Measurements from ENCODE around the gene FAM20C.

Gene FAM20C

DNA sequence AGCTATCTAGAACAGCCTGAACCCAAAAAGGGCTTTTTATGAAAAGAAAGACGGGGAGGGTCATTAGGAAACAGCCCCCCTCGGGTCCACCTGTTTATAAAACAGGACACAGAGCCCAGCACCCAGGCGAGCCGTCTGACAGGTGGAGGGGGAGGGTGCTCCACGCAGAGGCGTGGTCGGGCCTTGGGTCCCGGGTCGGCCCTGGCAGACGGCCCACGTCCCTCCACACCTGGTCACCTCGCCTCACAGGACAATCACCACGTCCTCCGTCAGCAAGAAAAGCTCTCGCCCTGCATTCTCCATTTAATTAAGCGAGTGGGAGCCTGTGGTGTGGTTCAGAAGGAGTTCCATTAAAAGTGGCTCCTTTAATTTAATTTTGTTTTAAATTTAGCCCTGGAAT, 55.3 kb downstream of the FAM20C start:
- no peak for DNase-seq

DNA sequence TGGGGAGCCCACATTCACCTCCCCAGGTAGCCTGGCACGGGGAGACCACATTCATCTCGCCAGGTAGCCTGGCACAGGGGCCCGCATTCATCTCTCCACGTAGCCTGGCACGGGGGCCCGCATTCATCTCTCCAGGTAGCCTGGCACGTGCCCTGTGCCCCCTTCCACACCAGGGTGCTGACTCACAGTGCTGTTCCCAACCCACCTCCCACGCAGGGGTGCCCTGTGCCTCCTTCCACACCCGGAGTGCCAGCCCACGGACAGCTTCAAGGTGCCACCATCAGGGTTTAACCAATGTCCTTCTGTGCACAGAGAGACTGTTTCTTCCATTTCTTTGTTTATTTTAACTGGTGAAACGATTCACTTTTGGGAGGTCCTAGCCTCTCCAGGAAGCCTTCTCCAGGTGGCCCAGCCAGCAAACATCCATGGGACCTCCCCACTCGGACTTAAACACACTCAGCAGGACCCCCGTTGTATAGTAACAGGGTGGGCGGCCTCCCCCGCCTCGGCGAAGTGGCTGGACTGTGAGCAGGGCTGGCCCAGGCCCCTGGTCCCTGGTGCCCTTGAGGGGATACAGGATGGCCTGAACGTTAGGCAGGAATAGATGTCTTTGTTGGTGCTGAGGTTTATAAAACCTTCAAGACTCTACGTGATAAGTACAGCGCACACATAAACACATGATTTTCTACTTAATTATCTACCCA, 56.5 kb downstream of the FAM20C start:
- no peak for DNase-seq

DNA sequence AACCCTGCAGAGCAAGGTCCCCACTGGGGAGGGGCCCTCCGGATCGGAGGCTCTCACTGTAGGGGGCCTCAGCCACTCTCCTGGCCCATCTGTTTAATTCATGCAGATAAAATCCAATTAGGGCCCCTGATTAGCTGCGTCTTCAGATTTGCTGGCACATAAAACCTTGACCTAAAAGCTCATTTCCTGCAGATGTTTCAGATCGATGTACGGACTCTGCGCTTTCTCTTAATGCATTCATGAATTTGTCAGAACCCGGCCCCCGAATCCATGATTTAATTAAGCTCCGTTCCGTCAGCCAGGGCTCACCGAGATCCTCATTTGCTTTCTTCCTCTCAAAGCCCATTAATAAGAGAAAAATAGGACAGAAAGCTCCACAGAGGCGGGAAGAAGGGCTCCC, 57.6 kb downstream of the FAM20C start:
- DNase-seq: no peak

DNA sequence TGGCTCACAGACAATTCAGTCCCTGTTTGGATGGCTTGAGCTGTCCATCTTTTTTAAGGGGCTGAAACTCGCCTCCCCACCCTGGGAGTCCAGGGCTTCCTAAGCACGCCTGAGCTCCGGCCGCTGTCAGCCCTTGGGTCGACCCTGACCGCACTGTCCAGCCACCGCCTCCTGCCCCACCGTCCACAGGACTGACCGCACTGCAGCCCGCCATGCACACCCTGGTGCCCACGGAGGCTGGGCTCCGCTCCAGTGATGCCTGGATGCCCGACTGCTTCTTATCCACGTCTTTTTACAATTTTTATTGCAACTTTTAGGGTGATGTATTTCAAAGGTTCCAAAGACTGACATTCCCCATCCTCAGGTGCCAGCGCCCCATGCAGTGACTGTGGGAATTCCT, 58.2 kb downstream of the FAM20C start:
- no peak for DNase-seq

DNA sequence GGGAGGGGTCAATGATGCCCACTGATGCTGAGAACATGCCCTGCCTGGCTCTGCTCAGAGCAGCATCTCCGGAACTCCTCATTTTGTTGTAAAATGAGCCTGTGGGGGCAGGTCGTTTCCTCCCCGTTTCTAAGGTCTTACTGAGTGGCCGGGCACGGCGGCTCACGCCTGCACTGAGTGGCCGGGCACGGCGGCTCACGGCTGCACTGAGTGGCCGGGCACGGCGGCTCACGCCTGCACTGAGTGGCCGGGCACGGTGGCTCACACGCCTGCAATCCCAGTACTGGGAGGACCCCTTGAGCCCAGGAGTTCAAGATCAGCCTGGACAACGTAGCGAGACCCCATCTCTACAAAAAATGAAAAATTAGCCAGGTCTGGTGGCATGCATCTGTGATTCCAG, 58.6 kb downstream of the FAM20C start:
- DNase-seq: no peak

DNA sequence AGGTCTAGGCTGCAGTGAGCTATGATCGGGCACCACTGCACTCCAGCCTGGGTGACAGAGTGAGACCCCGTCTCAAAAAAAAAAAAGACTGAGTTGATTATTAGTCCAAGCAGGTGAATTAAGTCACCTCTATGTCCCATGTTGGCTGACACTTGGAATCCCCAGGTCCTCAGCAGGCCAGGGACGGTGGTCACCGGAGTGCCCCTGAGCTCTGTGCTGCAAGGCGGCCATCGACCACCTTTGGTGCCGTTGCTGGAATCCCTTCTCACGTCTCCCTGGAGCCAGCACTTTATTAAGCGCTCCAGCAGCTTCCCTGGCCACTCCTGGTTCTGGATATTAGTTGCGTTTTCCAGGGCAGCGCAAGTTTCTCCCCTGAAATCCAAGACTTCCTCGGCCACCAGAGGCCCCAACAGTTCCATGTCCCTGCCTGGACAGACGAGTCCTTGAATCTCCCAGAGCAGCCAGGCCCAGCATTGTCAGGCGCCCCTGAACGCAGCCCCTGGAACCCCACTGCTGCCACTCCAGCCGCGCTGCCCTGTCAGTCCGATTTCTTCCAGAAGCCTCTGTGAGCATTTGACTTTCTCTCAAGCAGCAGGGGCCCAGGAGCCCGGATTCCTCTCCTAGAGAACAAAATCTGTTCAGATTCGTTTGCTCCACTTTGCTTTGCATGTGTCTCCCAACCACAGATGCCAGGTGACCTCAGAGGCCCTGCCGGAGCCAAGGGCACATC, 59.2 kb downstream of the FAM20C start:
- DNase-seq: no peak

DNA sequence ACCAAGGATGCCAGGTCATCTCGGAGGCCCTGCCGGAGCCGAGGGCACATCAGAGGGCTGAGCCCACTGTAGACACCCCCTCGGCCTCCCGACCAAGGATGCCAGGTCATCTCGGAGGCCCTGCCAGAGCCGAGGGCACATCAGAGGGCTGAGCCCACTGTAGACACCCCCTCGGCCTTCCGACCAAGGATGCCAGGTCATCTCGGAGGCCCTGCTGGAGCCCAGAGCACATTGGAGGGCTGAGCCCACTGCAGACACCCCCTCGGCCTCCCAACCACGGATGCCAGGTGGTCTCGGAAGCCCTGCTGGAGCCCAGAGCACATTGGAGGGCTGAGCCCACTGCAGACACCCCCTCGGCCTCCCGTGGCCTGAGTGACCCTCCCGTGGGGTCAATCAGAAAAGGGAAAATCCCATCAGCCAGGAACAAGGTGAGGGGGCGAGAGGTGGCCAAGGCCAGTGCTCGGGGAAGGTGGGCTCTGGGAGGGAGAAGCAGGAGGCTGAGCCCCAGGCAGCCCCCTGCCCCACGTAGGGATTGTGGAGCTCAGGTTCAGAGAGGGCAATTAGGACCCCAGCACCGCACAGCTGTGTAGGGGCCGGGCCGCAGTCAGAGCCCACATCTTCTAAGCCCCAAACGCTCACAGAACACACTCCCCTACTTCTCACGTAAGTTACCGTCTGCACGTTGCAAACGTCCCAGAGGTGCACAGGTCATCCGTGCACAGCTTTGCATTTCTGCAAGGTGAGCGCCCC, 60.0 kb downstream of the FAM20C start:
- no peak for DNase-seq

DNA sequence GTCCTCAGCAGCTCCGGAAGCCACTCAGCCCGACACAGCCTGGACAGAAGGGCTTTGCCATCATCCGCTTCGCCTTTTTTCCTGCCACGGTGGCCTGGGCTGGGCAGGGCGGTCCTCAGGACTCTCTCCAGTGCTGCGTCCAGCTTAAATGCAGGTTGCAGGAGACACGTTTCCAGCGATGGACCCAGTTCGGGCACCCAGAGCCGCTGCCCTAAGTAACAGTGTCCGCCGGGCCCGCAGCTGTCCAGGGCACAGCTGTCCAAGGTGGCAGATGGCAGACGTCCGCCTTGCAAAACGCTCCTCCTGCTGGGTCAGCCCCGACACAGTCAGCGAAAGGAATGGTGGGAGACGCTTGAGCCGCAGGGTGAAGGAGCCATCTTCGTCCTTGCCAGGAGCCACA, 60.6 kb downstream of the FAM20C start:
- DNase-seq: no peak

DNA sequence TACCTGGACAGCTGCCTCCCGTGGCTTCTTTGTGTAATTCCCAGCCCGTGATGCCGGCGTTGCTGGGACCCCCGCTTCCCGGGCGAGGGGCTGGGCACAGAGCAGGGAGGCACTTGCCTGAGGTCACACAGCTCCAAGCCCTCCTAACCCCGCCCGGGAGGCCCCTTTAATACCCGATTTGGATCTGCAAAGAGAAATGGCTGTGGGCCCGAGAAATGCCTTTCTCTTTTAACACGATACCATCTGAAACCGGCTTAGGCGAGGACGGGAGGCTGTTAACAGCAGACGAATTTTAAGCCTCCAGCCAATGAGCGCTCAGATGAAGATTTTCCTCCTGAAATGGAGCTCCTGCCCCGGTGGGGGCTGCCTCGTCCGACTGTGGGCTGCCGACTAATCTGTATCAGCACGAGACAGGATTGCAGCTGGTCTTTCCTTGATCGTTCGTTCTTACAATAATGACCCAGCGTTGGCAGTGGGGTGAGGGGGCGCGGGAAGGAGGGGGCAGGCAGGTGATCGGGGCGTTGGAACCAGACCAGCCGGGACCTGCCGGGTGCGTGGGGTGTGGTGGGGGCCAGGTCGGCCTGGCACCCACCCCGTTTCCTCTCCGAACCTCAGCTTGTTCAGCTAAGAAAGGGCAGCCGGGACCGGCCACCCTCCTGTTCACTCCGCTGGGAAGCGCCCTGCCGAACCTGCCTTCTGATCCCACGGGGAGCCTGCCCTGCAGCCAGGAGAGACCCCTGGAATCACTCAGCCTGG, 61.4 kb downstream of the FAM20C start:
- no peak for DNase-seq

DNA sequence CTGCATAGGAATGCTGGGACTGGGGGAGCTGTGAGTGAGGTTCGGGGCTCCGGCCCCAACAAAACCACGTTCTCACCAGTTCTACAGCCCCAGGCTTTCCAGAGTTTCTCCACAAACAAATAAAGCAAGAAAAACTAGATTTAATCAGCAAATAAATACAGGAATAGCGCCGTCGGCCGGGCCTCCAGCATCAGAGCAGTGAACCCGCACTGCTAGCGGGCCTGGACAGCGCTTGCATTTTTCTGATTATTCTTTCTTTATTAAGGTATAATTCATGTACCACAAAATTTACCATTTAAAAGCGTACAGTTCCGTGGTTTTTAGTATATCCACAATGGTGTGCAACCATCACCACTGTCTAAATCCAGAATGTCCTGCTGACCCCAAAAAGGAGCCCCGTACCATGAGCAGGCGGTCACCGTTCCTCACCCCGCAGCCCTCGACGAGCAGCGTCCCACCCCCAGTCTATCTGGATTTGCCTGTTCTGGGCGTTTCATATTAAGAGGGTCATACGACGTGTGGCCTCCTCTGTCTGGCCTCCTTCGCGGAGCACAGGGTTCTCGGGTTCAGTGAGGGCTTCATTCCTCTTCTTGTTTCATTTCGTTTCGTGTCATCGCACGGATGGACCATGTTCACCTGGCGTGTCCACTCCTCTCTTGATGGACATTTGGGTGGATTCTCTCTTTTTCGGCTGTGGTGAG, 62.1 kb downstream of the FAM20C start:
- no peak for DNase-seq

DNA sequence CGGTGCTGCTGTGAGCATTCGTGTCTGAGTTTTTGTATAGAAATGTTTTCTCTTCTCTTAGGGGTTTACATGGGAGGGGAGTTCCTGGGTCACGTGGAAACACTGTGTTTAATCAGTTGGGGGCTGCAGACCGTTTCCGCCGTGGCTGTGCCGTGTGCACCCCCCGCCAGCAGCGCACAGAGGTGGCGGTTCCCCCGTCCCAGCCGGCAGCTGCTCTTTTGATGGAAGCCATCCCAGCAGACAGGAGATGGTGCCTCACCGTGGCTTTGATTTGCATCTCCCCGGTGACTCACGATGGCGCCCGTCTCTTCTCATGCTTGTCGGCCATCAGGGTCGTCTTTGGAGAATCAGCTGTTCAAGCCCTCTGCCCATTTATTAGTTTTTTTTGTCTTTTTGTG, 62.7 kb downstream of the FAM20C start:
- DNase-seq: no peak

DNA sequence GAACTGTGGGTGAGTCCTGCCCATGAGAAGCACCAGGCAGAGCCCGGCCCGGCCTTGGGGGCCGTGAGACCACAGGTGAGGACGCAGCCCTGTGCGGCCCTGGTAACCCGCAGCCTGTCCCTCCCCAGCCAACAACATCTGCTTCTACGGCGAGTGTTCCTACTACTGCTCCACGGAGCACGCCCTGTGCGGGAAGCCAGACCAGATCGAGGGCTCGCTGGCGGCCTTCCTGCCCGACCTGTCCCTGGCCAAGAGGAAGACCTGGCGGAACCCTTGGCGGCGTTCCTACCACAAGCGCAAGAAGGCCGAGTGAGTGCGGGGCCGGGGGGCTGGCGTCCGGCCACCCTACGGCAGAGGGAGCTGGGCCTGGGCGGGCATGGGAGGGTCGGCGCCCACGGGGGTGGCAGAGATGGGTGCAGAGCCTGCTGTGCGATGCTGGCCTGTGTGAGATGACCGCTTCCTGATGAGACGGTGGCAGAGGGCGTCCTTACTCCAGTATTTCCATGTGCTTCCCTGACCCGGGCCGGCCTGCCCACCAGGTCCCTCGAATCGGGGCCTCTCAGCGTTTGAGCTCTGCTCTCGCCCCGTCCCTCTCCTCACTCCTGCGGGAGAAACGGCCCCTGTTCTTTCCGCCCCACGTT, 63.5 kb downstream of the FAM20C start:
- no peak for DNase-seq

DNA sequence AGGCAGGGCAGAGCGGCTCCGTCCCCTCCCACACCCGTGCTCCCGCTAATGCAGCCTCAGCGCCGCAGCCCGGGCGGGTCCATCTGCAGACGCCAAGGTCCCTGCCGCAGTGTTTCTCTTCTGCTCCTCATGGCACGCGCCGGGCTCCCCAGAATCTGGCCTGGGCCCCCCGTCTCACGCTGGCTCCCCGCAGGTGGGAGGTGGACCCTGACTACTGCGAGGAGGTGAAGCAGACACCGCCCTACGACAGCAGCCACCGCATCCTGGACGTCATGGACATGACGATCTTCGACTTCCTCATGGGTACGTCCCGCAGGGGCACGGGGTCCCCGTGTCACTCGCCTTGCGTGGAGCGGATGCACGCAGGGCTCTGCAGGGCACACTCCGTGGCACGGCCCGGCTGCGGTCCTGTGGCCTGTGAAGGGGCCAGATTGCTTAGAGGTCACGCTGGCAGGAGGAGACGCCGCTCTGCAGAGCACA, 64.1 kb downstream of the FAM20C start:
- DNase-seq: no peak

DNA sequence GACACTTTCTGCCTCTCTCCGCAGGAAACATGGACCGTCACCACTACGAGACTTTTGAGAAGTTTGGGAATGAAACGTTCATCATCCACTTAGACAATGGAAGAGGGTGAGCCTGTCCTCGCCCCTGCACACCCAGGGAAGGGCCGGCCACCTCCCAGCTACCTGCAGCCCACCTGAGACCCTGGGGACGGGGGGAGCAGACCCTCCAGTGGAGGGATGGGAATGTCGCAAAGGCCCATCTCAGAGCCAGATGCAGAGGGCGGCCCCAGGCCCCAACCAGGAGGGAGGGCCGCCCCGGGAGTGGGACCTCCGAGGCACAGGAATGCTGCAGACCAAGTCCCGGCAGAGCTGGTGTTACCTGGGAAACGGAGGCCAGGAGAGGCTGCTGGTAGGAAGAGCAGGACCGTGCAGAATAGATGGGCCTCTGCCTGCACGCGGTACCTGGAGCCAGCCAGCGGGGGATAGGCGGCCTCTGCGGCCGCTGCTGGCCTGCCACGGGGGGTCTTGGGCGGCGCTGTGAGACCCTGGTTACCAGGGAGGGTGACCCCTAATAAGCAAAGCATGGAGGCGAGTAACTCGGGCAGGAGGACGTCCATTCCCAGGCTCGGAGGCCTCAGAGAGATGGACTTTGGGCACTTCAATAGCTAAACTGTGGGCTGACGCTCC, 64.7 kb downstream of the FAM20C start:
- no peak for DNase-seq

DNA sequence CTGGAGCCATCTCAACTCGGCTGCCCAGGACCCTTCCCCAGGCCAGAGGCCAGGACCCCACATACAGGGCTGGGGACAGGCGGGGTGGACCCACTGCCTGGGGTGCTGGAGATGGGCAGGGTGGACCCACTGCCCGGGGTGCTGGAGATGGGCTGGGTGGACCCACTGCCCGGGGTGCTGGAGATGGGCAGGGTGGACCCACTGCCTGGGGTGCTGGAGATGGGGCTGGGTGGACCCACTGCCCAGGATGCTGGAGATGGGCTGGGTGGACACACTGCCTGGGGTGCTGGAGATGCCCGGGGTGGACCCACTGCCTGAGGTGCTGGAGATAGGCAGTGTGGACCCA, 65.2 kb downstream of the FAM20C start:
- no peak for DNase-seq

DNA sequence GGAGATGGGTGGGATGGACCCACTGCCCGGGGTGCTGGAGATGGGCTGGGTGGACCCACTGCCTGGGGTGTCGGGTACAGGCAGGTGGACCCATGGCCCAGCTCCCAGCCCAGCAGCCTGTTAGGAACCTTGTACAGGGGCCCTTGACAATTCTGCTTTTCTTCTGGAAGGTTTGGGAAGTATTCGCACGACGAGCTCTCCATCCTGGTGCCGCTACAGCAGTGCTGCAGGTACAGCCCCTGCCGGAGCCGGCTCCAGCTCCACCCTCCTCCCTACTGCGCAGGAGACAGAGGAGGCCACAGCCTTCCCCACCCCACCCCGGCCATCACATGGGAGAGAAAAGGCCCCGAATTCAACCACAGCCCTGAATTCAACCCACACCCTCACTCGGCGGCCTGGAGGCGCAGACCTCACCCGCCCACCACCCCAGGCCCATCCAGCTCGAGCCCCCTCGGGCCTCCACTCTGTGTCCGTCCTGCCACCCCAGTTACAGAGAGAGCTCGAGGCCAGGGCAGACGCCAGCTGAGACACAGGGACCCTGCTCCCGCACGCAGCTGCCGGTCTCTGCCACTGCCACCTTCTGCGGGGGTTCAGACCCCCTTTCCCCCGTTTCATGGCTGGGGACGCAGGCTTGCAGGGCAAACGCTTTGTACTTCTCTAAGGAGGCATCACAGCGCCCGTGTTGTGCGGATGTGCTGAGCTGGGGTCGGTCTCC, 66.3 kb downstream of the FAM20C start:
- no peak for DNase-seq

DNA sequence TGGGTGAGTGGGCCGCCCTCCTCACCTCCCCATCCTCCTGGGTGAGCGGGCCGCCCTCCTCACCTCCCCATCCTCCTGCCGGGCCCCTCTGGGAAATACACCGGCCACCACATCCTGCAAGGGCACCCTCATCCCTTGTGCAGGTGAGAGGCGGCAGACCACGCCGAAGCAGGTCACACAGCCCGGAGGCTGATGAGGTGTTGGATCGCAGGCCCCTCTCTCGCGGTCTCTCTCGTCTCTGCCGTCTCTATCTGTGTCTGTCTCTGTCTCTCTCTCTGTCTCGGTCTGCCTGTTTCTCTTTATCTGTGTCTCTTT, 66.8 kb downstream of the FAM20C start:
- DNase-seq: no peak

DNA sequence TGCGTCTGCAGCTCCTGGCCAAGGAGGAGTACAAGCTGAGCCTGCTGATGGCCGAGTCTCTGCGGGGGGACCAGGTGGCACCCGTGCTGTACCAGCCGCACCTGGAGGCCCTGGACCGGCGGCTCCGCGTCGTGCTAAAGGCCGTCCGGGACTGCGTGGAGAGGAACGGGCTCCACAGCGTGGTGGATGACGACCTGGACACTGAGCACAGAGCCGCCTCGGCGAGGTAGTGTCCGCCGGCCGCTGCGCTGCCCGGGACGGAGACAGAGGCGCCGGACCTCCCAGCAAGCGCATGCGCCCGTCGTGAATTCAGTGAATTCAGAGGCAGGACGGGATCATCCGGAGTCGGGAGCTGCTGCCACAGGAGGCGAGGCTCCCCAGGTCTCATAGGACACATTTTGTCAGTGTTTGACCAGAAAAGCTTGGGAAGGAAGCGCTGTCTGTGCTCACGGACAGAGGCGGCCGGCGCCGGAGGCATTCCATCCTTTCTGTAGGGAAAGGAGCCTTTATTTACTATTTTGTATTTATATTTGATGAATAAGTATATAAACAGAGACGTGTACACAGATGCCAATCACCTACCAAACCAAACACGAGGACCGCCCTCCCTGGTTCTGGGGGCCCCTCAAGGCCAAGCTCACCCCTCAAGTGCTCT, 67.5 kb downstream of the FAM20C start:
- DNase-seq: no peak

DNA sequence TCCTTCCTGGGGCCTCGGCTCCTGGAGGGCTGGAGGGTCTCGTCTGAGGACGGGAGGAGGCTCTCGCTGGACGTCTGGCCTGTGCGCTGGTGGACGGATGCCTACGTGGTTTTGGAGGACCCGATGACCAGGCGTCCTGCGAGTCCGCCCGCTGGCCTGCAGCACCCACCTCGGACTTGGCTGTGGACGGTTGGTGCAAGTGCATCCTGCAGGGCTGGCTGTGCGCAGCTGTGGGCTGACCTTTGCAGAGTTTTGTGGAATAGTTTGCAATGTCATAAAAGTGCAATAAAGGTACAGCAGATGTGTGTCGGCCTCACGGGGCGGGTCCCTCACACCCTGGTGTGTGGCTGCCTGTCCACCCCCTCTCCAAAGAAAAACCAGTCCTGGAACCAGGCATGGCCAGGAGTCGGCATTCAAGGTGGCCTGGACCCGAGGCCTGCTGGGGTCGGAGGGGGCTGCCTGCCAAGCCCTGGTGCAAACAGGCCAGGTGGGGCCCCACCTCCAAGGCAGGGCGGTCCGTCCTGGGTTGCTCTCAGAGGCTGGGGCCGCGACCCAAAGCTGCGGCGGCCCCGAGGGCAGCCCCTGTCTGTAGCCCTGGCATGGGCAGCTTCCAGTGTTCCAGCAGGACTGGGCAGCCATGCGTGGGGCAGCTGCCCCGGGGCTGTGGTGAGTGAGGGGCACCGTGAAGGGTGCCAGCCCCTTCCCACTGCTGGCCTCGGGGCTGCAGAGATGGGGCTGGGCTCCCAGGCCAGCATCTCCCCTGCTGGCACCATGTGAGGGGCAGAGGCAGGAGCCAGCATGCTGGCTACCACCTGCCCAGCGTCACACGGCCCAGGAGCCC, 68.3 kb downstream of the FAM20C start:
- no peak for DNase-seq

Measured in activated CD4-positive, CD25-positive, alpha-beta regulatory T cell (primary cell).